NCI-H2081 (cell line): ENCODE results near the gene PKHD1.

Source experiments
- DNase-seq, 2 experiments: peaks; one replicate each; lab custom pipeline; 2025; lab: John Stamatoyannopoulos, UW

The PKHD1 gene, protein sequence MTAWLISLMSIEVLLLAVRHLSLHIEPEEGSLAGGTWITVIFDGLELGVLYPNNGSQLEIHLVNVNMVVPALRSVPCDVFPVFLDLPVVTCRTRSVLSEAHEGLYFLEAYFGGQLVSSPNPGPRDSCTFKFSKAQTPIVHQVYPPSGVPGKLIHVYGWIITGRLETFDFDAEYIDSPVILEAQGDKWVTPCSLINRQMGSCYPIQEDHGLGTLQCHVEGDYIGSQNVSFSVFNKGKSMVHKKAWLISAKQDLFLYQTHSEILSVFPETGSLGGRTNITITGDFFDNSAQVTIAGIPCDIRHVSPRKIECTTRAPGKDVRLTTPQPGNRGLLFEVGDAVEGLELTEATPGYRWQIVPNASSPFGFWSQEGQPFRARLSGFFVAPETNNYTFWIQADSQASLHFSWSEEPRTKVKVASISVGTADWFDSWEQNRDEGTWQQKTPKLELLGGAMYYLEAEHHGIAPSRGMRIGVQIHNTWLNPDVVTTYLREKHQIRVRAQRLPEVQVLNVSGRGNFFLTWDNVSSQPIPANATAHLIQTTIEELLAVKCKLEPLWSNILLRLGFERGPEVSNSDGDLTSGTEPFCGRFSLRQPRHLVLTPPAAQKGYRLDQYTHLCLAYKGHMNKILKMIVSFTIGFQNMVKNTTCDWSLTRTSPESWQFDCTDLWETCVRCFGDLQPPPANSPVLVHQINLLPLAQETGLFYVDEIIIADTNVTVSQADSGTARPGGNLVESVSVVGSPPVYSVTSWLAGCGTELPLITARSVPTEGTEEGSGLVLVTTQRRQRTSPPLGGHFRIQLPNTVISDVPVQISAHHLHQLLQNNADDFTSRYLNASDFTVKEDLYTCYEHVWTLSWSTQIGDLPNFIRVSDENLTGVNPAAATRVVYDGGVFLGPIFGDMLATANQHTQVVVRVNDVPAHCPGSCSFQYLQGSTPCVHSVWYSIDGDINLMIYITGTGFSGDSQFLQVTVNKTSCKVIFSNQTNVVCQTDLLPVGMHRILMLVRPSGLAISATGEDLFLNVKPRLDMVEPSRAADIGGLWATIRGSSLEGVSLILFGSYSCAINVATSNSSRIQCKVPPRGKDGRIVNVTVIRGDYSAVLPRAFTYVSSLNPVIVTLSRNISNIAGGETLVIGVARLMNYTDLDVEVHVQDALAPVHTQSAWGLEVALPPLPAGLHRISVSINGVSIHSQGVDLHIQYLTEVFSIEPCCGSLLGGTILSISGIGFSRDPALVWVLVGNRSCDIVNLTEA (N-terminal part only)

DNA sequence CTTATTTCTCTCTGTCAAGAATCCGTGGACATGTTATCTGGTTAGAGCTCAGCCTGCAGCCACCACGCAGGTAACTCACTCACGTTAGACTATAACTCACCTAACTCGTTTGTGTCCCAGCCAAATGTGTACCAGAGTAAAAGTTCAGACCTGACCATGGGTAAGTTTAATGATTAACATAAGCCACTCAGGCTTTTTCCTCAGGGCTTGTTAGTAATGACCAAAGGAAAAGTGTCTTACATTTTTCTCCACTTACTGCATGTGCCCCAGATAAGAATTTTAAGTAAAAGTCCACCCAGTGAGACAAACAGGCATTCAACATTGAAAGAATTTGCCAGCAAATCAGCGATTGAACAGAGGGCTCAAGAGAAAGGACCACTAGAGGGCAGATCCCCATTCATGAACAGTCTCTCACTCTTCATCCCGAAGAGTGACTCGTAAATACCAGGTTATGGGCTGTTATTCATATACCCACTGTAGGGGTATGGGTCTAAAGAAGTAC is at the start of gene PKHD1:
Gene PKHD1, minus strand, starts transcription at position 116 of the 502 bp plus-strand sequence. CDS start 2,680 bp downstream, outside the sequence.
- no peak for DNase-seq

DNA sequence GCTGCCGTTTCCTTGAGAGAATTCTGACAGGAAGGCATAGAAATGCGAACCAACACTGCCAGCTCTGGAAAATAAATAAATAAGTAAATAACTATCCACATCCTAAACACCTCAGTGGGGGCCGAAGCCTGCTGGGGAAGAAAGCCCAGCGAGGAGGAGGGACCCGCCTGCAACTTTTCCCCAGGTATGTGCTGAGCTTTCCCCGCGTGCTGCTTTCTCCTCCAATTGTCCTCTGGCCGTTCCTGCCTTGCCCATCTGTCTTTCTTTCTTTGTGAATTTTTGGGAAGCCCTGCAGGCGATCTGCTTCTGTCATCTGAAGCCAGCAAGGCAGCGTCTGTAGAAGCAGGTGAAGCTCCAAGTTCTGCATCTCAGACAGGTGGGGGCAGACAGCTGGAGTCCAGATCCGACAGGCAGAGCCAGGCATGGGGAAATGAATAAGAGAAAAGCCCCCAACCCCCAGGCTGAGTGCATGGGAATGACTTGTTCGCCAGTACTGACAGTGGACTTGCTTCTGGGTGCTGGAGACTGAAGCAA is 49.6 kb upstream of the PKHD1 start:
- DNase-seq: no peak

DNA sequence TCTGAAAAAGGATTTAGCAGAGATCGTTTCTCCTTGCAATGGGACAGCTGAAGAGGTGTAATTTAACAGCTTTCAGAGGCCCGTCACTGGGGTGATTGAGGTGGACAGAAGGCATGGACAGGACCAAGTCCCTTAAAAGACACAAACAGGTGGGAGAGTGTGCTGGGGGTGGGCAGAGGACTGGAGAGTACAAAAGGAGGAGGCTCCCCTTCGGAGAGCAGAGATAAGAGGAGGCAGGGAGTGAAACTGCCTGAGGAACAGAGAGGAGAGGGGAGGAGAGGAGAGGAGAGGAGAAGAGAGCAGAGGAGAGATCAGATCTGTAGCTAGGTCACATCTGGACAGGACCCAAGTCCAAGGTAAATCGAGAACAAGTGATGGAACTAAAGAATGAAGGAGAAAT is 48.6 kb upstream of the PKHD1 start:
- no peak for DNase-seq

DNA sequence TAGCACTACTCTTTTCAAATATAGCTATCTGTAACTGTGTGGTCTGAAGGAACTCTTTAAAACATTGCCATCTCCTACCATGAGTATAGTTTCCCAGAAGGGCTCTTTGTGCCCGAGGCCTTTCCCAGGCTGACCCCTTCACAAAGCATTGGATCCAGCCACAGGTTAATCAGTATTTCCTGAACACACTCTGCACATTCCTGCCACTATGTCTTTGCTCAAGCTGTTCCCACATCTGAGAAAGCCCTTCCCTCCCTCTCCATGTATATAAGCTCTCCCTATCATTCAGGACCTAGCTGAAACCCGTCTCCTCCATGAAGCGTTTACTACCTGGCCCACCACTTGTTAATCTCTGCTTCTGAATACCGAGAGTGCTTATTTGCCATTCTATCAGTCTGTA is 47.8 kb upstream of the PKHD1 start:
- DNase-seq: no peak

DNA sequence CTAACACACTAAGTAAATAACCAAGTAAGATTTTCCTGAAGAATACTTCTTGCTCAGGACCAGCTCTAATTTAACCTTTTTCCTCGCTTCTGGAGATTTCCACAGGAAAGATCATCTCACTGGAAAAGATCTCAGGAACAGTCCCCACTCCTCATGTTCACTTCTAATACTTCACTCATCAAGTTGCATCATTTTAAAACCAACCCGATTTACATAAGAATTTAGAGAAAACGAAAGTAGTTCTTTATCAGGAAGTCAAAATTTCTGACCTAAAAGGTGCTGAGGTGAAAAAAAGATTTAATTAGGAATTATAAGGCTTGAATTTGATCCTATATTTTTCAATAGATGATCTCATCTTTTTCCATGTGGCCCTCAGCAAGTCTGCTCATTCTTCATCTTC is 46.6 kb upstream of the PKHD1 start:
- DNase-seq: no peak

DNA sequence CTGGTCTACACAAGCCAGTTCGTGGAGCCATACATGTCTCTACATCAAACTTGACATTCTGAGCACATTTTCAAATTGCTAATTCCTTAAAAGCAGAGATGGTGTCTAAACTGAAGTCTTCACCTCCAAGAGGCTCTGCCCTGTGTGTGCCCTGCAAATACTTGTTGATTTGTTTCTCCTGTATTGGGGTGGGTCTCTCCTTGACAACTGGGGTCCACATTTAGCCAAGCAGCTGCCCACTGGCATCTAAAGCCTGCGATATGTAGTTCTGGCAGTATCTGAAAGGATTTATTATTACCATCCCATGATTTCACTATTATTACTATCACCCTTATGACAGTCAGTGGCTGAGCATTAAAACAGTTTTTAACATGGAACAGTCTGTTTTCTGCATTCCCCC is 45.9 kb upstream of the PKHD1 start:
- no peak for DNase-seq

DNA sequence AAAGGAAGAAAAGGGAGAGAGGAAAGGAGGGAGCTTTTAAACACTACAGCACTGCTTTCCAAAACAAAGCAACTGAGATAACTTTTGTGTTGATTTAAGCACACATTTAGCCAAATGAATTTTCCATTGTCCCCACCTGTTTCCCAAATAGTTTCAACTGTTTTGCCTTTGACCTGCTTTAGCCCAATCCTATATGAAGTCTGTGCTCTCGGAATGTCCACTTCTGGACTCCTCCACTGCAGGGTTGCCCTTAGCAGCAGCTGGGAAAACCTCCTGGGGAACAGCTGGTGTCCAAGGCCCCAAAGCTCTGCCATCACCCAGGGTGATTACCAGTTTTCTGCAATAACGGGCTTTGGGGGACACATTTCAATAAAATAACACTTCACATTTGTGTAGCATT is 44.9 kb upstream of the PKHD1 start:
- no peak for DNase-seq

DNA sequence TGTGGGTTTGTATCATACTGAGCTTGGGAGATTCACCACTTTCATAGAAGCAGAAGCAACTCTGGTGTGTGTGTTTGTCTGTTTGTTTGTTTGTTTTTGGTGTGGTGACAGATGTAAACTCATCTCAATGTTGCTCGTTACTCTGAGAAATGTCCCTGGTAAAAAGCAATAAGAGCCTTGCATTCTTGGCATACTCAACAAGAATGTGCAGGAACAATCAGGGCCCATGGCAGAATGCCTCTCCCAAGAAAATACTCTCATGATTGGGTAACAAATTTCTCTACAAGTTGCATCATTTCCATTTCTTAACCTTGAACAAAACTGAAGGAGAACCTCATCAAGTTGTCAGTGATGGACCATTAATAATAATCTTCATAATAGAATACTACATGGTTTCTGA is 43.0 kb upstream of the PKHD1 start:
- no peak for DNase-seq

DNA sequence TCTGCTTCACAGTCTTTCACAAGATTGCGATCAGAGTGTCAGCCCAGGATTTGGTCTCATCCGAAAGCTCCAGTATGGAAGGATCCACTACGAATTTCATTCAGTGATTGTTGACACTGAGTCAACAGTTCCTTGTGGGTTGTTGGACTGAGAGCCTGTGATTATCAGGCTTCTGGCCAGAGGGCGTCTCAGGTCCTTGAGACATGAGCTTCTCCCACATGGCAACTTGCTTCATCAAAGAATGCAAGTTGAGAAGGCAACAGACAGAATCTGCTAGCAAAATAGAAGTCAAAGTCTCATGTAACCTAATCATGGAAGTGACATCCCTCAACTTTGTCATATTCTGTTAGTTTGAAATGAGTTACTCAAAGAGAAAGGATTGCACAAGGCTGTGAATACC is 40.5 kb upstream of the PKHD1 start:
- no peak for DNase-seq

DNA sequence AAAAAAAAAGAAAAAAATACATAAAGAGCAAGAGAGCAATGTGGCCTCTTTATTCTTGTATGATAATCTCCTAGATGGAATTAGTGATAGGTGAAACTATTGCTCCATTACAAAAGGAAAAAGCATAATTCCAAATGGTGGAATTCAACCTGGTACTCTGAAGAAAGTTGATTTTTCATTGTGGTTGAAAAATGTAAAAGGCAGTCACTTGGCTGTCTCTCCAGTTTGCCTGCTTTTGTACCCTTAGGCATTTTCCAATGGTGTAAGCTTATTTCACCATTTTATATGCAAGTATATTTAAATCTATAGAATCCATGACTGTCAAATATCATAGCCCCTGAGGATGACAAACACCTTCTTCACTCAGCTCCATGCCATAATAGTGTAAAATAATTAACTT is 38.8 kb upstream of the PKHD1 start:
- no peak for DNase-seq

DNA sequence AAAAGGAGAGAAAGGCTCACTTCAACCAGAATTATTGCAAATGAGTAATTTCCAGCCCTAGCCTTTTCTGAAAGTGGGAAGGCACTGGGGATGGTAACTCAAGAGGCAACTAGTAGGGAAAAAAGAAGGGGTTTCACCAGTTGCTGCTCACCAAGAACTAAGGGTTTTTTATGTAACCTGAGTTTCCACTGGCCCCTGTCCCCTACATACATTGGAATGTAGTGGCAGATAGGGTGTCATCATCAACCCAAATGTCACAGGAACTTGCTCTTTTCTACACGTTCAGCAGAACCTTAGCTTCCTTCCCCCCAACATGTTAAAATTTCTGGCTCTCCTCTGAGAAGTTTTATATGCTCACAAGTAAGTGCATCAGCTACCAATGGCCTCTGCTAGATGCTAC is 38.2 kb upstream of the PKHD1 start:
- no peak for DNase-seq

DNA sequence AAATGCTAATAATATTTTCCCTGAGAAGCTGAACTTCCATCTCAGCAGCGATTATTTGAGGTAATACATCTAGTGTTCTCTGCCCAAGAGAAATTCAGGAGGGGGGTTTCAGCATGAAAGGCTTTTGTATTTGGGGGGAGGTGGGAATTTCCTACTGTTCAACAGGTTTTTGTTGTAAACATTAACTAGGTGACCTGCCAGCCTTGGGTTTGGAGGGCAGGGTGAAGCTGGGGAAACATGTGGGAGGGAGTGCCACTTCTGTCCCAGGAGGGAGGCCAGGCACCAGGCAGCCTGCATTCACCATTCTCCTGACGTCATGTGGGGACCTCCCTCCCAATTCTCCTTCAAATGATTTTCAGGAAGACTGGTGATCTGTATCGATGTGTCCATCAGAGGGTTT is 37.7 kb upstream of the PKHD1 start:
- no peak for DNase-seq

DNA sequence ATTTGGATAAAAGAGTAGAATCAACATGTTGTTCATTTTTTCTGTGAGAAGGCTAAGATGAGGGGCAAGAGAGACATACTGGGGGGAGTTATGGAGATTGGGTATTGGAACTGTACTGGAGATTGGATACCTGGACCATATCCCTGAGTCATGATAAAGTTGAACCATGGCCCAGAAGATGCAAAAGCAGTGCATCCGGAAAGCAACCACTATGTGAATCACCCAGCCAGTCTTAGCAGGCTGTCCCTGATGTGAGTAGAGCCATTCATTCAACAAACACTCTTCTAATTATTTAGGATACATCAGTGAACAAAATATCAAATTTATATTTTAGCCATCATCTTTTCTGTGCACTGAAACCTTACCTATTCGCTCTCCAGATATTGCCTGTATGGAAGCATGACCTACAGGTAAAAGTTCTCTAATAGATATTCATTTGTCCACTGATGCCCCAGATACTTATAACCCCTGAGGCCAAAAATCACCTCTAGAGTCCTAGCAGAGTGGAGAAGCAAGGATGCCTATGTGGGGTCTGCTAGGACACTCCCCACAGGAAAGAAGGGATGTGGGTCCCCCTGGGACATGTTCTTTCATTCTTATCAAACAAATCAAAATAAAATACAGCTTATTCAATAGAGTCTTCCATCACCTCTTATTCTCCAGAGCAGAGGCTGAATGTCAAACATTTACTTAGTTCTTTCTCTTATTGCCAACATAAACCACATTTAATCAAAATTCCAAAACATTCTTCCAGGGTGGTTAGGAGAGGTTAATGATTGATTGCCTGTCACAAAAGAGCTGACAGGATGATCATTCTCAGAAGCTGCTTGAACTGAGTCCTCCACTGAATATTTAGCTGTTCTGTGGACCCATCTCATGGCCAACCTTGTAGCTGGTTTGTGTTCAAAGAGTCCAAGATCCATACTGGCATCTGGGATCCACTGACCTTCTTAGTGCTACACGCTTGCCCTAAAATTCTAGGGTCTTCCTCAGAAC is 37.0 kb upstream of the PKHD1 start:
- no peak for DNase-seq

DNA sequence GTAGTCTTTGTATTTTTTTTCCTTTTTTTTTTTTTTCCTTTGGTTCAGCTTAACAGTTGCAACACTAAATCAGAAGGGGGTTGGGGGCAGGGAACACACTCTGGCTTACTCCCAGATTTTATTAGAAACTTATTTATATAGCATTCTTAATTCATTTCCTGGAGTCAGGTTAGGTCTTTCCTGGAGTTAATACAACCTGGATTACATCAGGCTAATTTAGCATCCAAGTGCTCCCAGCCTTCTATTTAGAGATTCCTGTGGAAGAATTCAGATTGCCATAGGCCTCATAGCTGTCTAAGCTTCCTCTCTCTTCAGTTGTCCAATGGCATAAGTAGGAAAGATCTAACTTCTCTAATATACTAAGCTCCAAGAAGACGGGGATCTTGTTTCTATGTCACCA is 35.8 kb upstream of the PKHD1 start:
- DNase-seq: no peak

DNA sequence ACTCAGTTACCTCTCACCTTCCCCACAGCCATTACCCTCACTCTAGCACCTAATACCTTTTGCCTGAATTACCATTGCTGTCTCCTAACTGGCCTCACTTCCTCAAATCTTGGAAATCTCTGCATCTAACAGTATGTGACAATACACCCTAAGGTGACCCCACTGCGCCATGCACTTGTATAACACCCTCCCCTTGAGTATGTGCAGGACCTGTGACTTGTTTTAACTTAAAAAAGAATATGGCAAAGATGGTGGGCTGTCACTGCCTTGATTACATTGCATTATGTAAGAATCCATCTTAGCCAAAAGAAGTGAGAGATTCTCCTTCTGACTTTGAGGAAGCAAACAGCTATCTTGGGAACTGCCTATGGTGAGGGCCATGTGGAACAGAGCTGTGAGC is 29.9 kb upstream of the PKHD1 start:
- DNase-seq: no peak

DNA sequence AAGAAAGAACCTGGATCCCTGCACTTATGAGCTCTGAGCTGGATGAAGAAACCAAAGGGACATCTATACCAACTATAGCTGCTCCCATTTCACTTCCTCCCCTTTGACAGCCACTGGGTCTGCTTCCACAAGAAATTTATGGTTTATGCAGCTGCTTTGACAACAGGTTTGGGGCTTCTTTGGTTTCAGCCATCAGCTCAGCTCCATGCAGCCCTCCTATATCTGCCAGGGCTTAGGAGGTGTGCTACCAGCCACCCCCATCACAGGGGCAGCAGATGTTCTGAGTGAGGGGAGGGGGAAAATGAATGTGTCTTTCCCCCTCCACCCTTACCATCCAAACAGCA is 29.2 kb upstream of the PKHD1 start:
- DNase-seq: no peak

DNA sequence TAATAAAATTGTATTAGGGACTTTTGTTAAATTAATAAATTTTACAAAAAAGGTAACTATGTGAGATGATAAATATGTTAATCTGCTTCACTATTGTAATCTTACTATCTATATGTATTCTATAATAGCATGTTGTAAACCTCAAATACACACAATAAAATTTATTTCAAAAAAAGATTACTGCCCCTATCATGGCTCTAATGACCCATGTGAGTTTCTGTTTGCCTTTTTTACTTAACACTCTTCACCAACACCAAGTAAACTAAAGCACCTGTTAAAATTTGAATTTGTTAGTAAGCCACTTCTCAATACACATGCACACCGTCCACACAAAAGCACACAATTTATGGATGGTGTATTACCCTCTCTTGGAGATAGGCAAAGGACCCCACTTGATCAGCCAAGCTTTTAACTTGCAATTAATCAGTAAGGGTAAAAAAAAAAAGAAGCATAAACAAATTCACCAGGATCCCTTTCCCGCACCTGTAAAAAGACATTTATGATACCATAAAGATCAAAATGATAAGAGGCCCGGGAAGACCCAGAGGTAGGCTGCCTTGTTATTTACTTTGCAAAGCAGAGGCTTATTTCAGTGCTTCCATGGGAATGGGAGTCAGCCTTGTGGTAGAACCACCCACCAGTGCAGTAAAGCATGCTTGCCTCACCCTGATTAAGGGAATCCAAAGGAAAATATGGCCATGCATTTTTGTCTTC is 28.6 kb upstream of the PKHD1 start:
- no peak for DNase-seq

DNA sequence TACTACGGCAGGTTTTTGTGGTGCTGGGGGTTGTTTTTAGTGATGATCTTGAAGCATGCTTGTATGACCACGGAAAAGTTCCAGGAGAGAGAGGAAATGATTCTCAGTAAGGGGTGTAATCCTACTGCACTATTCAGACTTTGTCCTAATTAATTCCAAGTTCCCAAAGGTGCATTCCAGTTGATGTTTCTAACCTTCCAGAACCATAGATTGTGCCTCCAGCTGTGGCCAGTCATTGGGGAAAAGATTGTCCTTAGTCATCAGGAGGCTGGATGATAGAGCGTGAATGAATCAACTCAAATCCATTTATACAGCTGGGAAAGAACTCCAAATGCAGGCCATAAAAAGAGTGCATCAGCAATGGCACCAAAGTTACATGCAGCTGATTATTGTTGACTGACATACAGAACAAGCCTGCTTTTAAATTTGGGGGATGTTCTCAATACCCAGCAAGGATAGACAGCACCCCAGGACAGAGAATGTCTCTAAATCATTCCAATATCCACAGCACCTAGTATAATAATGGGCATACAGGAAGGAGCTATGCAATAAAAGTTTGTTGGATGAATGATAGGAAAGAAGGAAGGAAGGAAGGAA is 27.8 kb upstream of the PKHD1 start:
- no peak for DNase-seq

DNA sequence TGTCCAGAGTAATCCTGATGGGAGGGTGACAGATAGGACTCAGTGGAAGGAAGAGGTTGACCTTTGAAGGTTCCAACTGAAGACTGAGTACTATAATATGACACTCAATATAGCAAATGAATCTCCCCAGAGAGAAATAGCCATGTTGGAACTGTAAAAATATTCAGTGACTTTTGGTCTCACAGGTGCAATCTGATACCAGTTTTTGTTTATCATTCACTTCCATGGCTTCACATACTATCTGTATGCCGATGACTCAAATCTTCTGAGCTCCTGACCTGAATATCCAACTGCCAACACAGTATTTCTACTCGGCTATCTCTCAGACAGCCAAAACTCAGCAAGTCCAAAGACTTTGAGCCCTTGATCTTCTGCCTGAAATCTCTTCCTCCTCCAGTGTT is 21.8 kb upstream of the PKHD1 start:
- no peak for DNase-seq

DNA sequence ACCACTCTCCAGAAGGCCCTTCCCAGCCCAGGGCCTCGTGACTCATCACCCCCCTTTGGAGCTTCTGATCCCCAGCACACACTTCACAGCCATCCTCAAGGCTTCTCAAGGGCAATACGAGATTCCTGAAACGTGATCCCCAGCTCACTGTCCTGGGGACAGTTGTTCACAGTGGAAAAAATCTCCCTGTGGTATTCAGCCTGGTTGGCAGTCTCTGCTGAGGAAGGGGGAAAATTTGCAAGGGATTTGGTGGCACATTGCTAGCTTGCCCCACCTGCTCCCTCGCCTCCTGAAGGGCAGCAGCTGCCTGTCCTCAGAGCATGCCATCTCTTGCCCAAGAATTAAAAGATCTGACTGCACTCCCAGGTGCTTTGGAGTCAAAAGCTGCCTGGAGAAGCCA is 20.7 kb upstream of the PKHD1 start:
- DNase-seq: no peak
